ENCODE data around the gene KRTCAP2. TPM values are rescaled to one million over a fixed set of nuclear protein-coding genes. Genes with fewer than 3 reads are reported as not detected.
A peak's percentile ranks its signal among the peaks of the same experiment; 100 is the strongest.

KRTCAP2 gene
- total RNA-seq, 4 donors from 2014 or later, result 48.6 to 109 (median 97.6) TPM

GRCh38 chr1:155136748-155137147 lies 36.4 kb downstream of the KRTCAP2 start:
- WGBS, 2 donors, result 15 to 24% methylated on average over 6 of the region's 6 CpGs
- TF ChIP-seq CTCF (IDR thresholded peaks at IDR 0.05) (no peak), POLR2A (IDR thresholded peaks at IDR 0.05) (no peak)
- DNase-seq (ENCODE audit: low spot score in 2 of 2), result no peak
- intact Hi-C loops (cut with DNase I; ENCODE audit: low total_unique reads), result no loop called here
- H3K4me3 ChIP-seq (ENCODE audit: low read depth, poor library complexity, severe bottlenecking), result peak overlapping the region; percentile 60

- 1 to 2% methylated on average over 45 to 51 of the region's 52 CpGs for WGBS, 2 donors
- TF ChIP-seq POLR2A (IDR thresholded peaks at IDR 0.05) (peak in 1 of 2 donors; percentile 63), CTCF (IDR thresholded peaks at IDR 0.05) (no peak)
- intact Hi-C loops (cut with DNase I; ENCODE audit: low total_unique reads), result no loop called here
- H3K4me3 ChIP-seq (ENCODE audit: low read depth, poor library complexity, severe bottlenecking), result peak within 1 kb of the TSS; percentile 60
- DNase-seq (ENCODE audit: low spot score in 2 of 2), result peak; percentile 91 to 99
Measured at GRCh38 chr1:155135415-155136028, 37.6 kb downstream of the KRTCAP2 start, which contains the start of gene SLC50A1. TSS of gene SLC50A1 (plus strand) at chr1:155135852. CDS start at chr1:155135912, 60 bp downstream.

- H3K4me3 ChIP-seq (ENCODE audit: low read depth, poor library complexity, severe bottlenecking), result peak overlapping the region; percentile 60
- TF ChIP-seq POLR2A (IDR thresholded peaks at IDR 0.05), result no peak
- TF ChIP-seq CTCF (IDR thresholded peaks at IDR 0.05), result no peak
- WGBS, 2 donors, result 4 to 7% methylated on average over 18 of the region's 18 CpGs
- DNase-seq (ENCODE audit: low spot score in 2 of 2), result peak; percentile 94 to 97
- intact Hi-C loops (cut with DNase I; ENCODE audit: low total_unique reads), result no loop called here
Measured at GRCh38 chr1:155134880-155135414, 38.2 kb downstream of the KRTCAP2 start.

GRCh38 chr1:155134322-155134721 lies 38.8 kb downstream of the KRTCAP2 start:
- intact Hi-C loops (cut with DNase I; ENCODE audit: low total_unique reads), result no loop called here
- TF ChIP-seq CTCF (IDR thresholded peaks at IDR 0.05), result no peak
- no peak for TF ChIP-seq POLR2A (IDR thresholded peaks at IDR 0.05)
- no peak overlapping the region for H3K4me3 ChIP-seq (ENCODE audit: low read depth, poor library complexity, severe bottlenecking)
- DNase-seq (ENCODE audit: low spot score in 2 of 2), result no peak
- WGBS, 2 donors, result 21 to 47% methylated on average over 1 of the region's 1 CpG

GRCh38 chr1:155133799-155134281 lies 39.3 kb downstream of the KRTCAP2 start:
- TF ChIP-seq CTCF (IDR thresholded peaks at IDR 0.05), result no peak
- TF ChIP-seq POLR2A (IDR thresholded peaks at IDR 0.05), result no peak
- intact Hi-C loops (cut with DNase I; ENCODE audit: low total_unique reads), result no loop called here
- 61 to 66% methylated on average over 7 of the region's 7 CpGs for WGBS, 2 donors
- no peak for DNase-seq (ENCODE audit: low spot score in 2 of 2)
- H3K4me3 ChIP-seq (ENCODE audit: low read depth, poor library complexity, severe bottlenecking), result no peak overlapping the region

All from lower leg skin (tissue), 4 donors.